Measurements from ENCODE around the gene UBE2V1.
"Not testable (repeated sequence)": the region's sequence is repeated elsewhere in the genome, so short reads cannot be mapped to it uniquely, and the experiment has no call there.

Gene UBE2V1

DNA sequence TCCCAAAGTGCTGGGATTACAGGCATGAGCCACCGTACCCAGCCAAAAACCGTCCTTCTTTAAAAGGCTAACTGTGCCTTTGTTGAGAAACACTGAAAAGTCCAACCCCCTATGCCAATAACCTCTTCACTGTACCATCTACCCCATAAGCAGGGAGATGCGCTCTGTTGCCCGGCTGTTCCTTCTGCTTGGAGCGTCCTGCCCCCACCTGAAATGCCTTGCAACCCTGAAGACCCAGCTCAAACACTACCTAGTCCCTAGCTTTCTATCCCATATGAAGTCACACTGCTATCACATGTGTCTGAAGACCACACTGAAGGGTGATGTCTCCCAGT is 27.8 kb downstream of the UBE2V1 start:
- no peak overlapping the region for H2AFZ ChIP-seq (ENCODE audit: low read depth, low read length)
- H4K20me1 ChIP-seq (ENCODE audit: insufficient read depth, low read length) = peaks cover 19% of the 10 kb centered on the region
- H3K9ac ChIP-seq (ENCODE audit: low read length) = no peak overlapping the region
- peaks cover 22% of the 10 kb centered on the region for H3K79me2 ChIP-seq (ENCODE audit: low read length)
- H3K36me3 ChIP-seq (replicated peaks; ENCODE audit: low read depth, low read length) = peaks cover 34% of the 10 kb centered on the region
- no peak overlapping the region for H3K4me3 ChIP-seq (ENCODE audit: low read length)
- no peaks in the 10 kb centered on the region for H3K27me3 ChIP-seq (ENCODE audit: low read depth, low read length)
- no peak overlapping the region for H3K27ac ChIP-seq (ENCODE audit: low read length)
- peak overlapping the region; percentile 27; the same call in 1 of the 2 replicates for H3K4me2 ChIP-seq (ENCODE audit: low read length)
- H3K4me1 ChIP-seq (ENCODE audit: low read length) = peaks cover 11% of the 10 kb centered on the region
- TF ChIP-seq, protein P1, sequence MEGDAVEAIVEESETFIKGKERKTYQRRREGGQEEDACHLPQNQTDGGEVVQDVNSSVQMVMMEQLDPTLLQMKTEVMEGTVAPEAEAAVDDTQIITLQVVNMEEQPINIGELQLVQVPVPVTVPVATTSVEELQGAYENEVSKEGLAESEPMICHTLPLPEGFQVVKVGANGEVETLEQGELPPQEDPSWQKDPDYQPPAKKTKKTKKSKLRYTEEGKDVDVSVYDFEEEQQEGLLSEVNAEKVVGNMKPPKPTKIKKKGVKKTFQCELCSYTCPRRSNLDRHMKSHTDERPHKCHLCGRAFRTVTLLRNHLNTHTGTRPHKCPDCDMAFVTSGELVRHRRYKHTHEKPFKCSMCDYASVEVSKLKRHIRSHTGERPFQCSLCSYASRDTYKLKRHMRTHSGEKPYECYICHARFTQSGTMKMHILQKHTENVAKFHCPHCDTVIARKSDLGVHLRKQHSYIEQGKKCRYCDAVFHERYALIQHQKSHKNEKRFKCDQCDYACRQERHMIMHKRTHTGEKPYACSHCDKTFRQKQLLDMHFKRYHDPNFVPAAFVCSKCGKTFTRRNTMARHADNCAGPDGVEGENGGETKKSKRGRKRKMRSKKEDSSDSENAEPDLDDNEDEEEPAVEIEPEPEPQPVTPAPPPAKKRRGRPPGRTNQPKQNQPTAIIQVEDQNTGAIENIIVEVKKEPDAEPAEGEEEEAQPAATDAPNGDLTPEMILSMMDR (IDR thresholded peaks at IDR 0.05; ENCODE audit: low read depth, low read length) = no peak
- TF ChIP-seq EZH2phosphoT487 (IDR thresholded peaks at IDR 0.05; ENCODE audit: low read depth) = no peak
- no peaks in the 10 kb centered on the region for H3K9me3 ChIP-seq (ENCODE audit: insufficient read depth, low read length)

DNA sequence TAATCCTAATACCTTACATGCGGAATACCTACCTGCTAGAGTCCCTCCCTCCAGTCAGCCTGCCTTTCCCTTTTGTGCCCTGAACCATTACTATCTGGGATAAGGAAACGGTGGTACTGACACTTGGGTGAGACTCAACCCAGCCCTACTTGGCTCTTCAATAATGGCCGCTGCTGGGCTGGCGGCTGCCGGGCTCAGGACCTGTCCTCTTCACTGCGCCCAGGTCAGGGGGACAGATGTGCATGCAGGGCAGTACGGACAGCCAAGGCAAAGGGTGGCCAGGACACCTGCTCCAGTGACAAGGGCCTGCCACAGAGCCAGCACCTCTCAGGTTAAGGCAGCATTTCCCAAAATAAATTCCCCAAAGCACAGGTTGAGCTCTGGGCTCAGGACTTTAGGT is 29.9 kb downstream of the UBE2V1 start:
- H2AFZ ChIP-seq (ENCODE audit: low read depth, low read length) = no peak overlapping the region
- no peak overlapping the region for H3K27ac ChIP-seq (ENCODE audit: low read length)
- H3K79me2 ChIP-seq (ENCODE audit: low read length) = peaks cover 9% of the 10 kb centered on the region; the same call in 1 of the 2 replicates
- H3K4me3 ChIP-seq (ENCODE audit: low read length) = no peak overlapping the region
- H3K4me2 ChIP-seq (ENCODE audit: low read length) = no peak overlapping the region
- H3K9ac ChIP-seq (ENCODE audit: low read length) = no peak overlapping the region
- TF ChIP-seq, protein P1 (IDR thresholded peaks at IDR 0.05; ENCODE audit: low read depth, low read length) = no peak
- no peak for TF ChIP-seq EZH2phosphoT487 (IDR thresholded peaks at IDR 0.05; ENCODE audit: low read depth)
- H3K9me3 ChIP-seq (ENCODE audit: insufficient read depth, low read length) = no peaks in the 10 kb centered on the region
- peaks cover 8% of the 10 kb centered on the region for H4K20me1 ChIP-seq (ENCODE audit: insufficient read depth, low read length)
- peaks cover 23% of the 10 kb centered on the region for H3K36me3 ChIP-seq (replicated peaks; ENCODE audit: low read depth, low read length)
- peaks cover 11% of the 10 kb centered on the region for H3K4me1 ChIP-seq (ENCODE audit: low read length)
- H3K27me3 ChIP-seq (ENCODE audit: low read depth, low read length) = no peaks in the 10 kb centered on the region

DNA sequence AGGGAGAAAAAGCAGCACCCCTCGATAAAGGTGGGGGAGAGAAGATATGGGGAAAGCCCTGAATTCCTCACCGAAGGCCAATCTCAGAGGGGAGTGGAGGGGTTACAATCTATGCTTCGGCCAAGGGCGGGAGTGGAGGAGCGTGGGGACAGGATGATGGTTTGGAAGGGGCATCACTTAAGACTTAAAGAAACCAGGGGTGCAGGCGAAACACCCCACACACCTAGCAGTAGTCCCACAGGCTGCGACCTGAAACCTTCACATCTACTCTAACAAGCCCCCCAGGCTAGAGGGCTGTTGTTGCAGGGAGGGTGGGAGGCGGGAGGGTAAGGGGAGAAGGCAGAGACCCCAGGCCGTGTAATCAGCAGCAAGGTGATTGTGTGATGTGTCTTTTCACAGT is 30.9 kb downstream of the UBE2V1 start:
- not testable (repeated sequence) for H3K9ac ChIP-seq (ENCODE audit: low read length); H3K9me3 ChIP-seq (ENCODE audit: insufficient read depth, low read length); H3K27ac ChIP-seq (ENCODE audit: low read length); H3K4me2 ChIP-seq (ENCODE audit: low read length); H3K27me3 ChIP-seq (ENCODE audit: low read depth, low read length); H2AFZ ChIP-seq (ENCODE audit: low read depth, low read length); H3K79me2 ChIP-seq (ENCODE audit: low read length); H4K20me1 ChIP-seq (ENCODE audit: insufficient read depth, low read length); H3K4me3 ChIP-seq (ENCODE audit: low read length)
- peaks cover 16% of the 10 kb centered on the region for H3K36me3 ChIP-seq (replicated peaks; ENCODE audit: low read depth, low read length)
- H3K4me1 ChIP-seq (ENCODE audit: low read length) = peaks cover 11% of the 10 kb centered on the region

- H3K9ac ChIP-seq (ENCODE audit: low read length) = no peak overlapping the region
- no peaks in the 10 kb centered on the region for H3K27me3 ChIP-seq (ENCODE audit: low read depth, low read length)
- no peaks in the 10 kb centered on the region for H3K79me2 ChIP-seq (ENCODE audit: low read length)
- no peak for TF ChIP-seq EZH2phosphoT487 (IDR thresholded peaks at IDR 0.05; ENCODE audit: low read depth)
- TF ChIP-seq, protein P1 (IDR thresholded peaks at IDR 0.05; ENCODE audit: low read depth, low read length) = no peak
- H3K27ac ChIP-seq (ENCODE audit: low read length) = no peak overlapping the region
- no peaks in the 10 kb centered on the region for H4K20me1 ChIP-seq (ENCODE audit: insufficient read depth, low read length)
- H3K4me3 ChIP-seq (ENCODE audit: low read length) = no peak overlapping the region
- H3K36me3 ChIP-seq (replicated peaks; ENCODE audit: low read depth, low read length) = peaks cover 7% of the 10 kb centered on the region
- H3K9me3 ChIP-seq (ENCODE audit: insufficient read depth, low read length) = no peaks in the 10 kb centered on the region
- H3K4me2 ChIP-seq (ENCODE audit: low read length) = no peak overlapping the region
- H3K4me1 ChIP-seq (ENCODE audit: low read length) = no peaks in the 10 kb centered on the region
- no peak overlapping the region for H2AFZ ChIP-seq (ENCODE audit: low read depth, low read length)
Measured at GRCh38 chr20:50077818-50078601, 34.9 kb downstream of the UBE2V1 start.
